ENCODE results near the gene ZSCAN21.

The ZSCAN21 gene

DNA sequence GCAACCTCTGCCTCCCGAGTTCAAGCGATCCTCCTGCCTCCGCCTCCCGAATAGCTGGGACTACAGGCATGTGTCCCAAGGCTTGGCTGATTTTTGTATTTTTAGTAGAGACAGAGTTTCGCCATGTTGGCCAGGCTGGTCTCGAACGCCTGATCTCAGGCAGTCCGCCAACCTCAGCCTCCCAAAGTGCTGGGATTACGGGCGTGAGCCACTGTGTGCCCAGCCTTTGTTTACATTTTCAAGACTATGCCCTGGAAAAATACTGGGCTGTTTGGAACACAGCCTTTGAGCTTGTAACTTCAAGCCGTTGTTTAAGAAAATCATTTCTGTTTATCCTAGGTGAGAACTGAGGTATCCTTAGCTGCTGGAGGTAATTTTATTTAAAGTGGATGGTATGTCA, 32.3 kb upstream of the ZSCAN21 start (continued):
- TF ChIP-seq ZNF585B (tag by site-specific recombination; IDR thresholded peaks at IDR 0.05) = no peak
- no peak for TF ChIP-seq ZBTB20 (tag by site-specific recombination; IDR thresholded peaks at IDR 0.05)
- TF ChIP-seq ZNF629 (tag by site-specific recombination; IDR thresholded peaks at IDR 0.05) = no peak

DNA sequence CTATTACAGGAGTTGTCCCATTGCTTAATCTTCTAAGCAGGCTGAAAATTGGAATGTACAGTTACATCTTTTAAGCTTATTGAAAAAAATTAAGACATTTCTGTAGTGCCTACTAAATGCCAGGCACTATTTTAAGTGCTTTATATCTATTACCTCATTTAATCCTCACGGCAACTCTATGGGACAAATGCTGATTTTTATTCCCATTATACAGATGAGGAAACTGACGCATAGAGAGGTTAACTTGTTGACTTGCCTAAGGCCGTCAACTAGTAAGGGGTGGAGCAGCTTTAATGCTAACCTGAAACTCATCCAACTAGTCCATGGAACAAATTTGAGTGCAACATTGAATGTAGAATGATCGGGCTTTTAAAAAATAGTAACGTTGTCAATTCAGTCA, 31.7 kb upstream of the ZSCAN21 start:
- H3K4me1 ChIP-seq (ENCODE audit: control insufficient read depth, insufficient read depth, low read length) = peaks cover 7% of the 10 kb centered on the region; the same call in 1 of the 2 replicates
- ChIA-PET CTCF (no interaction called here), POLR2A (interaction anchor here (0.6 to 1.4 kb wide), 2 partner anchors 9 to 84 kb away, joined by 3 read pairs; partner anchors contain the start of genes AP4M1 and MCM7)
- no peak overlapping the region for H3K27ac ChIP-seq (ENCODE audit: extremely low read depth, low read depth, low read length)
- H3K4me3 ChIP-seq (ENCODE audit: low read depth, low read length) = no peak overlapping the region
- peaks cover 13 to 21% of the 10 kb centered on the region in 2 experiments for H3K36me3 ChIP-seq (ENCODE audit: control insufficient read depth in 2 of 2, insufficient read depth in 1 of 2, low read length in 2 of 2)
- no peaks in the 10 kb centered on the region for H3K9me3 ChIP-seq (ENCODE audit: control insufficient read depth, insufficient read depth, low read depth, low read length)
- TF ChIP-seq ZNF146 (tag by site-specific recombination; IDR thresholded peaks at IDR 0.05) (no peak), ZNF10 (tag by site-specific recombination; IDR thresholded peaks at IDR 0.05) (peak; percentile 55; the same call in 1 of the 2 replicates), ZNF16 (tag by site-specific recombination; IDR thresholded peaks at IDR 0.05; ENCODE audit: low read depth) (no peak), ZNF664 (tag by site-specific recombination; IDR thresholded peaks at IDR 0.05) (0 out of 2 replicates have a peak, but pooled peaks have one; percentile 29)
- TF ChIP-seq, protein P1, sequence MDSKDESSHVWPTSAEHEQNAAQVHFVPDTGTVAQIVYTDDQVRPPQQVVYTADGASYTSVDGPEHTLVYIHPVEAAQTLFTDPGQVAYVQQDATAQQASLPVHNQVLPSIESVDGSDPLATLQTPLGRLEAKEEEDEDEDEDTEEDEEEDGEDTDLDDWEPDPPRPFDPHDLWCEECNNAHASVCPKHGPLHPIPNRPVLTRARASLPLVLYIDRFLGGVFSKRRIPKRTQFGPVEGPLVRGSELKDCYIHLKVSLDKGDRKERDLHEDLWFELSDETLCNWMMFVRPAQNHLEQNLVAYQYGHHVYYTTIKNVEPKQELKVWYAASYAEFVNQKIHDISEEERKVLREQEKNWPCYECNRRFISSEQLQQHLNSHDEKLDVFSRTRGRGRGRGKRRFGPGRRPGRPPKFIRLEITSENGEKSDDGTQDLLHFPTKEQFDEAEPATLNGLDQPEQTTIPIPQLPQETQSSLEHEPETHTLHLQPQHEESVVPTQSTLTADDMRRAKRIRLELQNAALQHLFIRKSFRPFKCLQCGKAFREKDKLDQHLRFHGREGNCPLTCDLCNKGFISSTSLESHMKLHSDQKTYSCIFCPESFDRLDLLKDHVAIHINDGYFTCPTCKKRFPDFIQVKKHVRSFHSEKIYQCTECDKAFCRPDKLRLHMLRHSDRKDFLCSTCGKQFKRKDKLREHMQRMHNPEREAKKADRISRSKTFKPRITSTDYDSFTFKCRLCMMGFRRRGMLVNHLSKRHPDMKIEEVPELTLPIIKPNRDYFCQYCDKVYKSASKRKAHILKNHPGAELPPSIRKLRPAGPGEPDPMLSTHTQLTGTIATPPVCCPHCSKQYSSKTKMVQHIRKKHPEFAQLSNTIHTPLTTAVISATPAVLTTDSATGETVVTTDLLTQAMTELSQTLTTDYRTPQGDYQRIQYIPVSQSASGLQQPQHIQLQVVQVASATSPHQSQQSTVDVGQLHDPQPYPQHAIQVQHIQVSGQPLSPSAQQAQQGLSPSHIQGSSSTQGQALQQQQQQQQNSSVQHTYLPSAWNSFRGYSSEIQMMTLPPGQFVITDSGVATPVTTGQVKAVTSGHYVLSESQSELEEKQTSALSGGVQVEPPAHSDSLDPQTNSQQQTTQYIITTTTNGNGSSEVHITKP (tag by site-specific recombination; IDR thresholded peaks at IDR 0.05) = no peak

DNA sequence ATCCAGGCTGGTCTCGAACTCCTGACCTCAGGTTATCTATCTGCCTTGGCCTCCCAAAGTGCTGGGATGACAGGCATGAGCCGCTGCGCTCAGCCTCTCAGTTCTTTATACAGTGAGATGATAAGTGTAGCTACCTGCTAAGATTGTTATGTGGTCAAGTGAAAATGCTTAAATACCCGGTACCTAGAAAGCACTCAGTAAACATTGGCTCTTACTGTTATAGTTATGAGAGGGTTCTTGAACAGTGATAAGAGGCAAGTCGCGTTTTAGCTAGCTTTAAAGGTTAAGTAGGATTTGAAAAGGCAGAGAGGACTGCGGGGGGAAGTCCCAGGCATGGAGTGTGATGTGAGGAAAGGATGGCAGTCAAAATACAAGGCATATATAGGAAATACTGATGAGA, 29.7 kb upstream of the ZSCAN21 start:
- Histone ChIP-seq H3K36me3 (ENCODE audit: control insufficient read depth in 2 of 2, insufficient read depth in 1 of 2, low read length in 2 of 2) (peaks cover 32 to 40% of the 10 kb centered on the region in 2 experiments), H3K9me3 (ENCODE audit: control insufficient read depth, insufficient read depth, low read depth, low read length) (no peaks in the 10 kb centered on the region), H3K4me1 (ENCODE audit: control insufficient read depth, insufficient read depth, low read length) (peaks cover 7% of the 10 kb centered on the region; the same call in 1 of the 2 replicates), H3K27ac (ENCODE audit: extremely low read depth, low read depth, low read length) (no peak overlapping the region), H3K4me3 (ENCODE audit: low read depth, low read length) (no peak overlapping the region)
- CTCF ChIA-PET = interaction anchor here (0.6 to 1.2 kb wide), 5 partner anchors 28 to 456 kb away, joined by 3 to 4 read pairs (median 4); no protein-coding TSS in a partner anchor
- POLR2A ChIA-PET = no interaction called here
- TF ChIP-seq, protein P2, sequence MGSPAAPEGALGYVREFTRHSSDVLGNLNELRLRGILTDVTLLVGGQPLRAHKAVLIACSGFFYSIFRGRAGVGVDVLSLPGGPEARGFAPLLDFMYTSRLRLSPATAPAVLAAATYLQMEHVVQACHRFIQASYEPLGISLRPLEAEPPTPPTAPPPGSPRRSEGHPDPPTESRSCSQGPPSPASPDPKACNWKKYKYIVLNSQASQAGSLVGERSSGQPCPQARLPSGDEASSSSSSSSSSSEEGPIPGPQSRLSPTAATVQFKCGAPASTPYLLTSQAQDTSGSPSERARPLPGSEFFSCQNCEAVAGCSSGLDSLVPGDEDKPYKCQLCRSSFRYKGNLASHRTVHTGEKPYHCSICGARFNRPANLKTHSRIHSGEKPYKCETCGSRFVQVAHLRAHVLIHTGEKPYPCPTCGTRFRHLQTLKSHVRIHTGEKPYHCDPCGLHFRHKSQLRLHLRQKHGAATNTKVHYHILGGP (tag by site-specific recombination; IDR thresholded peaks at IDR 0.05) = peak; percentile 46; the same call in 1 of the 2 replicates
- TF ChIP-seq FEZF1 (tag by site-specific recombination; IDR thresholded peaks at IDR 0.05) (no peak), PRDM1 (tag by site-specific recombination; IDR thresholded peaks at IDR 0.05) (peak; percentile 31; the same call in 1 of the 2 replicates)

DNA sequence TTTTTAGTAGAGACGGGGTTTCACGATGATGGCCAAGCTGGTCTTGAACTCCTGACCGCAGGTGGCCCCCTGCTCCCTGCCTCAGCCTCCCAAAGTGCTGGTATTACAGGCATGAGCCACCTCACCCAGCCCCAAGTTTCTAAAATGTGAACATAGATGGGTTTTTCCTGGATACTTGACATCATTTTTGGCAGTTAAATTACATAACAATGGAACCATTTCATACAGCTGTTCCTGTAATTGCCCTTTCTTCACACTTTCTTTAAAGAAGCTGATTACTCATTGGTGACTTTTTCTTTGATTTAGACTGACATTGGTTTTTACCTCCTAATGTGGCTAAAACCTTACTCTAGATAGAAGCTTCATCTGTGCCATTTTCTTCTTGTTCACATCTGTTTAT, 28.3 kb upstream of the ZSCAN21 start:
- Histone ChIP-seq H3K4me1 (ENCODE audit: control insufficient read depth, insufficient read depth, low read length) (peaks cover 7% of the 10 kb centered on the region; the same call in 1 of the 2 replicates), H3K9me3 (ENCODE audit: control insufficient read depth, insufficient read depth, low read depth, low read length) (no peaks in the 10 kb centered on the region), H3K36me3 (ENCODE audit: control insufficient read depth in 2 of 2, insufficient read depth in 1 of 2, low read length in 2 of 2) (peaks cover 44 to 53% of the 10 kb centered on the region in 2 experiments), H3K4me3 (ENCODE audit: low read depth, low read length) (no peak overlapping the region), H3K27ac (ENCODE audit: extremely low read depth, low read depth, low read length) (no peak overlapping the region)
- CTCF ChIA-PET = interaction anchor here (0.8 to 0.9 kb wide), 2 partner anchors 14 to 61 kb away, joined by 3 to 5 read pairs; no protein-coding TSS in a partner anchor
- TF ChIP-seq YY1 (tag by site-specific recombination; IDR thresholded peaks at IDR 0.05) (no peak), PRDM1 (tag by site-specific recombination; IDR thresholded peaks at IDR 0.05) (peak; percentile 49; the same call in 1 of the 2 replicates)
- POLR2A ChIA-PET = no interaction called here
